OCI-LY7 (cell line): ENCODE measurements around the gene SMOC1.

Experiments
- EZH2phosphoT487 ChIP-seq: fragments of 200-600 bp; sonication (generic); IDR thresholded peaks from 2 replicates; pipeline ENCODE4 v1.6.1; 2018; ENCODE audit warnings: low read depth, borderline replicate concordance, mild to moderate bottlenecking, mixed run types, antibody characterized with exemption, low read length, moderate library complexity, mixed read lengths
- TF ChIP-seq, protein P1 (sequence below): fragments of 200-600 bp; sonication (generic); conservative IDR thresholded peaks from 2 replicates; pipeline ENCODE4 v1.5.1; 2014; ENCODE audit warnings: mild to moderate bottlenecking, antibody characterized with exemption, low read length, moderate library complexity, mixed read lengths

DNA sequence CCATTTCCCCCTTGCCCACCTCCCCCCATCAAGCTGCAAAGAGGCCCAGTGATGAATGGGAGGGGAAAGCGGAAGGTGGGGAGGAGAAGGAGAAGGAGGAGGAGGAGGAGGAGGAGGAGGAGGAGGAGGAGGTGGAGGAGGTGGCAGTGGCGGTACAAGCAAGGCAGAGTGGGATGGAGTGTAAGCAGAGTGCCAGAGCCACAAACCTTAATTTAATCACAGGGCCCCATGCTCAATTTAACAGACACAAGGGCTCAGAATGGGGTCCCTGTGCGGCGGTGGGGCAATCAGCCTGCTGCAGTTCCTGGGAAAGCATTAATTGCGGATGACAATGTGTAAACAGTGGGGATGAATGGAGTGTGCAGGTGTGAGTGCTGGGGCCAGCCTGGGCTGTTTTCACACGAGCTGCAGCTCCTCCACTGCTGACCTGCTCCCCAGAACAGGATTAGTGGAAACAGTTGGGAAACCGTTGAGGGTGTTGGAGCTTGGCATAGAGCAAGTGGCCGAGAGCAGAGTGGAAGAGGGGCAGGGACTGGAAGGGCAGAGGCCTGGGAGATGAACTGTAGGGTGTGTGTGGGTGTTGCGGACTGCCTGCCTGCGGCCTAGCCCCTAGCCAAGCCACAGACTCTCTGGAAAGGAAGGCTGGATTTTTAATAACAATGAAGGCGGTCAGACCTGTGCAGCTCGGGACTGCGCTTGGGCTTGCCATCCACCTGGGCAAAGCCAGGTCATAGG is 36.4 kb upstream of the SMOC1 start:
- TF ChIP-seq, protein P1, sequence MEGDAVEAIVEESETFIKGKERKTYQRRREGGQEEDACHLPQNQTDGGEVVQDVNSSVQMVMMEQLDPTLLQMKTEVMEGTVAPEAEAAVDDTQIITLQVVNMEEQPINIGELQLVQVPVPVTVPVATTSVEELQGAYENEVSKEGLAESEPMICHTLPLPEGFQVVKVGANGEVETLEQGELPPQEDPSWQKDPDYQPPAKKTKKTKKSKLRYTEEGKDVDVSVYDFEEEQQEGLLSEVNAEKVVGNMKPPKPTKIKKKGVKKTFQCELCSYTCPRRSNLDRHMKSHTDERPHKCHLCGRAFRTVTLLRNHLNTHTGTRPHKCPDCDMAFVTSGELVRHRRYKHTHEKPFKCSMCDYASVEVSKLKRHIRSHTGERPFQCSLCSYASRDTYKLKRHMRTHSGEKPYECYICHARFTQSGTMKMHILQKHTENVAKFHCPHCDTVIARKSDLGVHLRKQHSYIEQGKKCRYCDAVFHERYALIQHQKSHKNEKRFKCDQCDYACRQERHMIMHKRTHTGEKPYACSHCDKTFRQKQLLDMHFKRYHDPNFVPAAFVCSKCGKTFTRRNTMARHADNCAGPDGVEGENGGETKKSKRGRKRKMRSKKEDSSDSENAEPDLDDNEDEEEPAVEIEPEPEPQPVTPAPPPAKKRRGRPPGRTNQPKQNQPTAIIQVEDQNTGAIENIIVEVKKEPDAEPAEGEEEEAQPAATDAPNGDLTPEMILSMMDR: no peak
- TF ChIP-seq EZH2phosphoT487: no peak
